Muscle layer of duodenum (tissue), 2 donors: ENCODE results near the gene FOXO3.

Experiments
- H3K27ac ChIP-seq: one replicate; pipeline ENCODE4 v1.7.0; 2013; ENCODE audit warnings: mild to moderate bottlenecking, low read length
- H3K27me3 ChIP-seq: one replicate; pipeline ENCODE4 v1.7.0; 2013; ENCODE audit warnings: low read depth, mild to moderate bottlenecking, control low read depth, low read length
- H3K36me3 ChIP-seq, 2 donors: one replicate each; pipeline ENCODE4 v1.7.0; 2013; ENCODE audit warnings: low read length in 2 of 2, control low read depth in 1 of 2, mild to moderate bottlenecking in 1 of 2; ENCODE audit not compliant: insufficient read depth in 2 of 2, control insufficient read depth in 1 of 2
- H3K4me1 ChIP-seq, 2 donors: one replicate each; pipeline ENCODE4 v1.7.0; 2013; ENCODE audit warnings: low read length in 2 of 2, mild to moderate bottlenecking in 2 of 2, control low read depth in 1 of 2, moderate library complexity in 1 of 2; ENCODE audit not compliant: insufficient read depth in 2 of 2, control insufficient read depth in 1 of 2
- H3K4me3 ChIP-seq, 2 donors: one replicate each; pipeline ENCODE4 v1.7.0; 2013; ENCODE audit warnings: low read length in 2 of 2, low read depth in 1 of 2, mild to moderate bottlenecking in 1 of 2
- H3K9me3 ChIP-seq, 2 donors: one replicate each; pipeline ENCODE4 v1.7.0; 2013; ENCODE audit warnings: low read length in 2 of 2, control low read depth in 1 of 2, mild to moderate bottlenecking in 1 of 2; ENCODE audit not compliant: control insufficient read depth in 1 of 2
- donor health status: healthy.

FOXO3 gene

GRCh38 chr6:108726726-108727339 lies 166.1 kb downstream of the FOXO3 start:
- Histone ChIP-seq H3K4me3 (no peak overlapping the region), H3K36me3 (no peaks in the 10 kb centered on the region), H3K9me3 (peaks cover 4 to 5% of the 10 kb centered on the region in 2 donors), H3K27me3 (no peaks in the 10 kb centered on the region), H3K27ac (no peak overlapping the region), H3K4me1 (no peaks in the 10 kb centered on the region)

DNA sequence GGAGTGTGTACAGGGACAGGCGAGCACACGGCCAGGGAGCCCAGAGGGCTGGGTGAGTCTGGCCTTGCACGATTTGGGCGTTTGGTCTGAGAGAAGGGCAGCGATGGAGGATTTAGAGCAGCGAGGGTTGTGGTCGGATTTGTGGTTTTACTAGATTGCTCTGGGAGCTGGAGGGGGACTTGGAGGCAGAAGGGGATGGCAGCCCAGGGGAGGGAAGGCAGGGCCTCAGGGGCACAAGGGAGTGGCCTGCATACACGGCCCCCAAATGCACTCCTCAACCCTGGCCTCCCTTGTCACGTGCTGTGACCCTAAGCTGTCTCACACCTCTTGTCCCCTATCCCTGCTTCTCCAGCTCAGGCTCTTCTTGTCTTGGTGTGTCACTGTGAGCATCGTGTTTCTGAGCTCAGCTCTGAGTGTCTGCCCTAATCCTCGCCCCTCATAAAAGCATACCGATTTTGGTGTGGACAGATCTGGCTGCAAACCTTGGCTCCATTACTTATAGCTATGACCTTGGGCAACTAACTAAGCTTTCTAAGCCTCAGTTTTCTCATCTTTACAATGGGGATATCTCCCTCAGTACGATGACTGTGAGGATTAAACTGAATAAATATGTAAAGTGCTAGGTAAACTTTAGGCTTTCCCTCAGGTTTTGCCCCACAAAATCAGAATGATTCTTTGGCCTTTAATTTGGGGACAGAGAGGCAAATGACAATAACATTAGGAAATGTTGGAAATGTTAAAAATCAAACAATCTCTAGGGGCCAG lies 167.4 kb downstream of the FOXO3 start:
- Histone ChIP-seq H3K27ac (no peak overlapping the region), H3K27me3 (no peaks in the 10 kb centered on the region), H3K4me3 (no peak overlapping the region), H3K9me3 (peaks cover 3 to 4% of the 10 kb centered on the region in 2 donors), H3K36me3 (no peaks in the 10 kb centered on the region), H3K4me1 (no peaks in the 10 kb centered on the region)

GRCh38 chr6:108728826-108729225 lies 168.1 kb downstream of the FOXO3 start:
- Histone ChIP-seq H3K4me1 (no peaks in the 10 kb centered on the region), H3K9me3 (no peaks in the 10 kb centered on the region), H3K27me3 (no peaks in the 10 kb centered on the region), H3K36me3 (no peaks in the 10 kb centered on the region), H3K4me3 (no peak overlapping the region), H3K27ac (no peak overlapping the region)

DNA sequence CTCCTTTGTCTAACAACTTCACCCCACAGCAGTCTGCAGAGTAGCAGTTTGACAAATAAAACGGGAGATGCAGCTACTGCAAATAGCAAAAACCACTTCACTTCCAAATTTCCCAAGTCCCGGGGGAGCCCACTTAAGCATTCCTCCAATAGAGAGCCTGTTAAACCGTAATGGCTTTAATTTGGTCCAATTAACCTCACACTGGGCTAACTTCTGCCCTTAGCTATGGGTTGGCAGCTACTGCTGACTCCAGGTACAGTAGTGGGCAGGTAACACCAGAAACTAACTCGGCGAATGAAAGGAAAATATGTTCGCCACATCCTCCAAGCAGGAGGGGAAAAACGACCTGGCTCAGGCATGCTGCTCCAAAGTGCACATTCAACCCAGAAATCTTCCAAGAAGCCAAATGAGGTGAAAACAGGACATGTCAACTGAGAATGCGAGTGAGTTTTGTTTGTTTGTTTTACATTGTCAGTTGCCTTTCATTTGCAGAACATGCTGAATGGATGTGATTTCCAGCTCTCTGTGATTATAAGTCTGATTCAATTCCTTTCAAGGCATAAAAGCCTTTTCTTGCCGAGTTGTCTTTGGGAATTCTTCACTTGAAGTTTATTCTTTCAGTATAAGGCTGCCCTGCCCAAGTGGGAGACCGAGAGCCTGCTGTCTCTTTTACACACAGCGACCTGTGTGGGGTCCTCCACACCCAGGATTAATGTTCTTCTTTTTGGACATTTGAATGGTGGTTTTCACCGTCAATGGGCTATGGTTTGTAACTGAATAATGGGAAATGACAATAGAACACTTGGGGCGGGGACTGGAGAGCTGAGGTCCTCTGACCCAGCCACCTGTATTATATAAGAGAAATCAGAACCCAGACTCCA lies 170.2 kb downstream of the FOXO3 start:
- Histone ChIP-seq H3K4me1 (no peaks in the 10 kb centered on the region), H3K9me3 (no peaks in the 10 kb centered on the region), H3K27ac (no peak overlapping the region), H3K4me3 (no peak overlapping the region), H3K36me3 (no peaks in the 10 kb centered on the region), H3K27me3 (no peaks in the 10 kb centered on the region)

GRCh38 chr6:108732091-108732870 lies 171.6 kb downstream of the FOXO3 start:
- no peaks in the 10 kb centered on the region for H3K27me3 ChIP-seq
- H3K4me1 ChIP-seq: no peaks in the 10 kb centered on the region
- H3K36me3 ChIP-seq: no peaks in the 10 kb centered on the region
- no peak overlapping the region for H3K27ac ChIP-seq
- H3K9me3 ChIP-seq: no peaks in the 10 kb centered on the region
- no peak overlapping the region for H3K4me3 ChIP-seq

GRCh38 chr6:108733051-108733450 lies 172.3 kb downstream of the FOXO3 start:
- H3K27ac ChIP-seq: no peak overlapping the region
- no peaks in the 10 kb centered on the region for H3K4me1 ChIP-seq
- no peaks in the 10 kb centered on the region for H3K36me3 ChIP-seq

DNA sequence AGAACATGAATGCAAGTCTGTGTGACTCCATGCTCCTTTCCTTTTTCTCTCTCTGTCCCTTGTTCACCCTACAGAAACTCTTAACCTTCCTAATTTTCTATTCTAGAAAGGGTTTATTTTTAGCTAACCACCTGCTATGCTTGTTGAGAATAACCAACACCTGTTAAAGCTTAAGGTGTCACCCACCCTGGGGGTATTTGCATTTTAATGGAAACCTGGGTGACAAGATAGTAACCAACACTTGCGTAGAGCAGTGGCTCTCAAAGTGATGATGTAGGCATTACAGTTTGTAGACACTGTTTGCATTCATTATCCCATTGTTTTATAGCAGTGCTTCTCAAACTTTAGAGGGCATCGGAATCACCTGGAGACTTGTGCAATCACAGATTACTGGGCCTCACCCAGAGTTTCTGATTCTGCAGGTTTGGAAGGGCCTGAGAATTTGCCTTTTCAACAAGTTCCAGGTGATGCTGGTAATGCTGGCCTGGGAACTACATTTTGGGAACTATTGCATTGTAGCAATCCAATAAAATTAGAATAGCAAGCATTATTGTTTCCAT lies 173.1 kb downstream of the FOXO3 start:
- Histone ChIP-seq H3K27me3 (no peaks in the 10 kb centered on the region), H3K27ac (no peak overlapping the region), H3K4me3 (no peak overlapping the region), H3K9me3 (no peaks in the 10 kb centered on the region), H3K36me3 (no peaks in the 10 kb centered on the region), H3K4me1 (no peaks in the 10 kb centered on the region)

More at GRCh38 chr6:108733051-108733450, 172.3 kb downstream of the FOXO3 start:
- Histone ChIP-seq H3K9me3 (no peaks in the 10 kb centered on the region), H3K4me3 (no peak overlapping the region), H3K27me3 (no peaks in the 10 kb centered on the region)
